ENCODE results near the gene YY1.

DNA sequence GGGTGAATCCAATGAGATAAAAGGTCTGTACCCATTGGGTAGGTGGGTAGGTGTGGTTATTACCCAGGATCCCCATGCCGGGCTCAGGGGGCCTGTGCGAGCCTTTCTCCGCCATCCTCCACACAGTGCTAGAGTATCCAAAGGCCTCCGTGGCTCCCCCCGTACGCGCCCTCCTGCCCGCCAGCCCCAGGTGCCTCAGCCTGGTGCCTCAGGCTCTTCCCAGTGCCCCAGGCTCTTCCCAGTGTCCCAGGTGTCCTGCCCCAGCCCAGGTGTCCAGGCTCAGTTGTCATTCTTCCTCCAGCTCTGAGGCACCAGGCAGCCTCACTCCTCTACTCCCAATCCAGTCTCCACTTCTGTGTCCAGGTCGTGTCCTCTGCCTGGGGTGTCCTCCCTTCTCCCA is 27.6 kb upstream of the YY1 start:
- TF ChIP-seq, protein P1, sequence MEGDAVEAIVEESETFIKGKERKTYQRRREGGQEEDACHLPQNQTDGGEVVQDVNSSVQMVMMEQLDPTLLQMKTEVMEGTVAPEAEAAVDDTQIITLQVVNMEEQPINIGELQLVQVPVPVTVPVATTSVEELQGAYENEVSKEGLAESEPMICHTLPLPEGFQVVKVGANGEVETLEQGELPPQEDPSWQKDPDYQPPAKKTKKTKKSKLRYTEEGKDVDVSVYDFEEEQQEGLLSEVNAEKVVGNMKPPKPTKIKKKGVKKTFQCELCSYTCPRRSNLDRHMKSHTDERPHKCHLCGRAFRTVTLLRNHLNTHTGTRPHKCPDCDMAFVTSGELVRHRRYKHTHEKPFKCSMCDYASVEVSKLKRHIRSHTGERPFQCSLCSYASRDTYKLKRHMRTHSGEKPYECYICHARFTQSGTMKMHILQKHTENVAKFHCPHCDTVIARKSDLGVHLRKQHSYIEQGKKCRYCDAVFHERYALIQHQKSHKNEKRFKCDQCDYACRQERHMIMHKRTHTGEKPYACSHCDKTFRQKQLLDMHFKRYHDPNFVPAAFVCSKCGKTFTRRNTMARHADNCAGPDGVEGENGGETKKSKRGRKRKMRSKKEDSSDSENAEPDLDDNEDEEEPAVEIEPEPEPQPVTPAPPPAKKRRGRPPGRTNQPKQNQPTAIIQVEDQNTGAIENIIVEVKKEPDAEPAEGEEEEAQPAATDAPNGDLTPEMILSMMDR (IDR thresholded peaks at IDR 0.05; ENCODE audit: low read length) = no peak
- no peak for TF ChIP-seq EZH2 (IDR thresholded peaks at IDR 0.05; ENCODE audit: borderline replicate concordance, low read length)
